Spleen (tissue), 3 donors: ENCODE results near the gene HMGN4.

Source experiments
- POLR2A ChIP-seq, 3 donors: fragments of 450-650 bp; IDR thresholded peaks; one replicate each; pipeline ENCODE4 v1.5.1; 2017; ENCODE audit warnings: antibody characterized with exemption in 3 of 3, mild to moderate bottlenecking in 1 of 3
- POLR2AphosphoS5 ChIP-seq, 3 donors: sonication (generic); formaldehyde crosslinking; IDR thresholded peaks; one replicate each; pipeline ENCODE4 v1.5.1; 2017; ENCODE audit warnings: antibody characterized with exemption in 3 of 3

- TF ChIP-seq POLR2A (IDR thresholded peaks at IDR 0.05) (no peak), POLR2AphosphoS5 (IDR thresholded peaks at IDR 0.05) (no peak)
Measured at GRCh38 chr6:26561533-26562466, 23.6 kb downstream of the HMGN4 start.
